ENCODE data around the gene CABLES1. TPM values are rescaled to one million over a fixed set of nuclear protein-coding genes. Genes with fewer than 3 reads are reported as not detected.

Gene CABLES1
- total and polyA plus RNA-seq, 2 of the 4 experiments (the other 2 are of a cell fraction): 4.7 to 5.7 TPM

DNA sequence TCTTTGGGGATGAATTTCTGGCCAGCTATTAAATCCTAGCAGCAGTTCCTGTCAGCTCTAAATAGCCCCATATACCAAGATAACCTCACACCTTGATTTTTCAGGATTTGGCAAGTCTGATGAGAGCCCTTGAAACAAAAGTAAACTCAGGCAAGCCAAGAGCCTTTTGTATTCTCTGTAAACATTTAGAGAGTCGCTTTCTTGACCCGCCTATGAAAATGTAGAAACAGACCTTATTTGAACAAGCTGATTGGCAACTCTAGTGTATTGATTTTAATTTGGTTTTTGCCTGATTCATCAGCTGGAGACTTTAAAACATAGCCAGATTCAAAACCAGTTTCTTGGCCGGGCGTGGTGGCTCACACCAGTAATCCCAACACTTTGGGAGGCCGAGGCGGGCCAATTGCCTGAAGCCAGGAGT is 43.4 kb downstream of the CABLES1 start:
- Histone ChIP-seq H4K5ac (ENCODE audit: low read depth, low read length) (no peak overlapping the region), H2AK9ac (replicated peaks; ENCODE audit: low read depth, low read length, poor library complexity) (no peak overlapping the region), H3K9me1 (ENCODE audit: insufficient read depth, low read length) (peaks cover 34% of the 10 kb centered on the region), H3K27ac (ENCODE audit: insufficient read depth, low read length) (no peak overlapping the region), H4K8ac (ENCODE audit: low read depth in 2 of 2, low read length in 2 of 2) (no peak overlapping the region), H3K56ac (ENCODE audit: extremely low read depth, insufficient read depth, low read length) (no peak overlapping the region), H3K4me2 (ENCODE audit: low read depth, low read length) (no peak overlapping the region), H2AFZ (replicated peaks; ENCODE audit: low read length, poor library complexity) (no peak overlapping the region), H3K14ac (replicated peaks; ENCODE audit: low read depth, low read length) (no peak overlapping the region), H3K4me1 (ENCODE audit: control insufficient read depth, insufficient read depth, low read length) (peaks cover 14% of the 10 kb centered on the region), H2BK20ac (ENCODE audit: low read depth, low read length) (no peak overlapping the region), H3K79me1 (ENCODE audit: low read depth in 1 of 2, low read length in 2 of 2) (peaks cover 29 to 87% of the 10 kb centered on the region in 2 experiments), H2BK120ac (ENCODE audit: low read depth, low read length) (no peak overlapping the region), H3K9me3 (ENCODE audit: control insufficient read depth, insufficient read depth, low read length) (no peaks in the 10 kb centered on the region), H3K27me3 (ENCODE audit: control insufficient read depth, insufficient read depth, low read length) (no peaks in the 10 kb centered on the region), H3K36me3 (ENCODE audit: control insufficient read depth, insufficient read depth, low read length) (peaks cover 6% of the 10 kb centered on the region), H3K4me3 (ENCODE audit: insufficient read depth, low read depth, low read length) (no peak overlapping the region), H2BK15ac (ENCODE audit: low read depth, low read length) (no peak overlapping the region), H4K20me1 (ENCODE audit: insufficient read depth, low read length) (peaks cover 50% of the 10 kb centered on the region), H3K4ac (ENCODE audit: low read depth, low read length) (no peak overlapping the region), H2AK5ac (ENCODE audit: low read depth, low read length) (peak overlapping the region; percentile 13; the same call in 1 of the 2 replicates), H3K9ac (ENCODE audit: low read depth, low read length) (no peak overlapping the region), H4K91ac (ENCODE audit: insufficient read depth, low read depth, low read length) (no peak overlapping the region), H2BK5ac (ENCODE audit: low read depth, low read length, poor library complexity, severe bottlenecking) (no peak overlapping the region), H3K18ac (ENCODE audit: low read depth, low read length) (no peak overlapping the region), H3K23ac (ENCODE audit: low read depth, low read length) (0 out of 2 replicates have a peak overlapping the region, but pooled peaks have one; percentile 0)
- dilution Hi-C loops (cut with HindIII; ENCODE audit: low sequenced_read_pairs, unreplicated experiment) (no loop called here), in situ Hi-C loops (cut with MboI; ENCODE audit: low sequenced_read_pairs) (no loop called here), intact Hi-C loops (cut with micrococcal nuclease) (no loop called here)
- ATAC-seq (ENCODE audit: low read depth): no peak
- WGBS, 2 experiments (ENCODE audit: extremely low coverage in 2 of 2, insufficient read length in 1 of 2): 79% methylated on average over 2 of the region's 6 CpGs; no CpG with 5 or more reads in 1 of the 2 experiments
- ChIA-PET POLR2A (ENCODE audit: unreplicated experiment) (no interaction called here), CTCF (no interaction called here)
- BruUV-seq (replicated peaks): no TSS peak
- DNase-seq: no peak
- TF ChIP-seq RCOR1 (IDR thresholded peaks at IDR 0.05; ENCODE audit: insufficient replicate concordance, low read length) (no peak), CEBPB (IDR thresholded peaks at IDR 0.05; ENCODE audit: low read depth, low read length) (no peak), BHLHE40 (IDR thresholded peaks at IDR 0.05; ENCODE audit: low read depth, low read length) (no peak)
- TF ChIP-seq, protein P1, sequence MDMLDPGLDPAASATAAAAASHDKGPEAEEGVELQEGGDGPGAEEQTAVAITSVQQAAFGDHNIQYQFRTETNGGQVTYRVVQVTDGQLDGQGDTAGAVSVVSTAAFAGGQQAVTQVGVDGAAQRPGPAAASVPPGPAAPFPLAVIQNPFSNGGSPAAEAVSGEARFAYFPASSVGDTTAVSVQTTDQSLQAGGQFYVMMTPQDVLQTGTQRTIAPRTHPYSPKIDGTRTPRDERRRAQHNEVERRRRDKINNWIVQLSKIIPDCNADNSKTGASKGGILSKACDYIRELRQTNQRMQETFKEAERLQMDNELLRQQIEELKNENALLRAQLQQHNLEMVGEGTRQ (IDR thresholded peaks at IDR 0.05; ENCODE audit: low read depth, low read length): no peak
